Endothelial cell of umbilical vein (primary cell): ENCODE measurements around the gene KIF19. TPM values are rescaled to one million over a fixed set of nuclear protein-coding genes. Genes with fewer than 3 reads are reported as not detected.
A peak's percentile ranks its signal among the peaks of the same experiment; 100 is the strongest.

Source experiments
- Bru-seq: library from RNA; stranded (reverse); fragments of 400-500 nt; gene quantifications from one replicate; lab custom pipeline; 2021; lab: Mats Ljungman, UMichigan
- BruChase-seq, 2 experiments: library from RNA; stranded (reverse); fragments of 400-500 nt; gene quantifications; one replicate each; lab custom pipeline; 2021; lab: Mats Ljungman, UMichigan
- BruUV-seq: library from RNA; stranded (reverse); fragments of 400-500 nt; replicated peaks from 2 replicates; lab custom pipeline; 2021; lab: Mats Ljungman, UMichigan
- CTCF ChIA-PET: fragments of 300-600, 350-600 bp; sonication (Branson Sonifier 250); formaldehyde crosslinking; loops from one replicate; lab custom pipeline; 2021; ENCODE audit warnings: antibody characterized with exemption, inconsistent platforms; lab: Charles Lee
- POLR2A ChIA-PET: fragments of 300-600, 350-600 bp; sonication (Branson Sonifier 250); formaldehyde crosslinking; loops from one replicate; lab custom pipeline; 2021; ENCODE audit warnings: antibody characterized with exemption, inconsistent platforms; lab: Charles Lee
- DNase-seq: peaks from one replicate; pipeline ENCODE4 v3.0.0-alpha.2; 2011; ENCODE audit warnings: low read depth, low spot score
- FAIRE-seq: peaks from 2 replicates; lab custom pipeline; 2011; peaks lifted over from hg19 to GRCh38; lab: Jason Lieb, UNC
- H2AFZ ChIP-seq: 2 replicates; pipeline ENCODE4 v1.6.0; 2012; ENCODE audit warnings: low read depth, low read length, control low read depth, inconsistent platforms
- H3K27ac ChIP-seq: 2 replicates; pipeline ENCODE4 v1.5.1; 2011; ENCODE audit warnings: low read depth, mild to moderate bottlenecking, control low read depth, low read length, moderate library complexity; ENCODE audit not compliant: insufficient read depth
- H3K27me3 ChIP-seq, 2 experiments: 2 replicates each; pipeline versions ENCODE4 v1.6.0 to v1.6.1; 2011; ENCODE audit warnings: low read length in 2 of 2, mixed read lengths in 1 of 2; ENCODE audit not compliant: control insufficient read depth in 2 of 2, insufficient read depth in 2 of 2
- H3K36me3 ChIP-seq, 2 experiments: 2 replicates in 1 of 2; 3 replicates in 1 of 2; pipeline ENCODE4 v1.5.1; 2011; ENCODE audit warnings: low read length in 2 of 2, mild to moderate bottlenecking in 1 of 2, moderate library complexity in 1 of 2; ENCODE audit not compliant: control insufficient read depth in 2 of 2, insufficient read depth in 2 of 2; ENCODE audit errors: extremely low read depth in 1 of 2
- H3K4me1 ChIP-seq: 3 replicates; pipeline ENCODE4 v1.5.1; 2011; ENCODE audit warnings: mild to moderate bottlenecking, low read length; ENCODE audit not compliant: control insufficient read depth, insufficient read depth; ENCODE audit errors: extremely low read depth
- H3K4me2 ChIP-seq: 2 replicates; pipeline ENCODE4 v1.6.1; 2011; ENCODE audit warnings: low read length, control low read depth, mixed read lengths; ENCODE audit not compliant: insufficient read depth
- H3K4me3 ChIP-seq, 3 experiments: fragments of 200-600 bp in 1 of 3; sonication (generic), shearing (Covaris generic) in 1 of 3; replicated peaks in 1 of 3; 2 replicates each; pipeline ENCODE4 v1.5.1; 2011 to 2016; ENCODE audit warnings: control low read depth in 3 of 3, low read length in 3 of 3, mild to moderate bottlenecking in 2 of 3, inconsistent platforms in 1 of 3, low read depth in 1 of 3, moderate library complexity in 1 of 3; ENCODE audit not compliant: insufficient read depth in 1 of 3
- H3K79me2 ChIP-seq: 2 replicates; pipeline ENCODE4 v1.6.0; 2012; ENCODE audit warnings: low read length, inconsistent platforms; ENCODE audit not compliant: control insufficient read depth, insufficient read depth
- H3K9ac ChIP-seq: replicated peaks from 2 replicates; pipeline ENCODE3; 2011; ENCODE audit warnings: low read length, control low read depth; ENCODE audit not compliant: insufficient read depth; ENCODE audit errors: extremely low read depth
- H3K9me1 ChIP-seq: replicated peaks from 3 replicates; pipeline ENCODE4 v1.6.0; 2011; ENCODE audit warnings: mild to moderate bottlenecking, low read length; ENCODE audit not compliant: control insufficient read depth, insufficient read depth; ENCODE audit errors: extremely low read depth
- H3K9me3 ChIP-seq: replicated peaks from 2 replicates; pipeline ENCODE4 v1.5.1; 2012; ENCODE audit warnings: low read length, inconsistent platforms; ENCODE audit not compliant: control insufficient read depth, insufficient read depth
- H4K20me1 ChIP-seq: replicated peaks from 2 replicates; pipeline ENCODE3; 2011; ENCODE audit warnings: mild to moderate bottlenecking, low read length; ENCODE audit not compliant: control insufficient read depth, insufficient read depth; ENCODE audit errors: extremely low read depth
- EZH2 ChIP-seq: IDR thresholded peaks from 2 replicates; pipeline ENCODE4 v1.6.1; 2012; ENCODE audit warnings: borderline replicate concordance, low read depth, mild to moderate bottlenecking, moderate library complexity, low read length, inconsistent platforms; ENCODE audit not compliant: severe bottlenecking
- GATA2 ChIP-seq: IDR thresholded peaks from 2 replicates; pipeline ENCODE4 v1.7.0; 2011; ENCODE audit warnings: low read depth, mild to moderate bottlenecking, moderate library complexity, mixed read lengths, low read length; ENCODE audit not compliant: insufficient read length, insufficient read depth
- dilution Hi-C: fragments of 300-500 bp; cut with MboI; formaldehyde crosslinking; loops from one replicate; pipeline ENCODE4 v1.15.0; 2019; ENCODE audit warnings: low sequenced_read_pairs; ENCODE audit not compliant: extremely low pct_ligation_motif_present
- intact Hi-C: fragments of 100-400 bp; cut with micrococcal nuclease; formaldehyde crosslinking; loops from one replicate; pipeline ENCODE4 v1.10.0; 2022
- long read RNA-seq: library from polyadenylated mRNA; stranded (forward); transcript quantifications from one replicate; pipeline ENCODE4 v2.0.0, GENCODE V29; 2021
- polyA minus RNA-seq, 3 experiments: library from RNA; depleted of rRNA, polyadenylated mRNA; stranded (reverse); fragments of >200 nt; gene quantifications; 1 replicate in 1 of 3; 2 replicates in 2 of 3; pipeline ENCODE4 v1.2.3, GENCODE V29; 2011
- polyA plus RNA-seq, 4 experiments: library from polyadenylated mRNA; depleted of rRNA in 3 of 4; stranded (reverse) in 3 of 4; unstranded in 1 of 4; fragments of >200 nt; gene quantifications; 2 replicates each; pipeline versions ENCODE4 v1.2.1 to v1.2.3, GENCODE V29; 2011 to 2012; ENCODE audit warnings: missing spikeins in 1 of 4
- total RNA-seq: library from RNA; stranded (reverse); gene quantifications from 2 replicates; pipeline ENCODE4 v1.2.3, GENCODE V29; 2021

Gene KIF19, protein sequence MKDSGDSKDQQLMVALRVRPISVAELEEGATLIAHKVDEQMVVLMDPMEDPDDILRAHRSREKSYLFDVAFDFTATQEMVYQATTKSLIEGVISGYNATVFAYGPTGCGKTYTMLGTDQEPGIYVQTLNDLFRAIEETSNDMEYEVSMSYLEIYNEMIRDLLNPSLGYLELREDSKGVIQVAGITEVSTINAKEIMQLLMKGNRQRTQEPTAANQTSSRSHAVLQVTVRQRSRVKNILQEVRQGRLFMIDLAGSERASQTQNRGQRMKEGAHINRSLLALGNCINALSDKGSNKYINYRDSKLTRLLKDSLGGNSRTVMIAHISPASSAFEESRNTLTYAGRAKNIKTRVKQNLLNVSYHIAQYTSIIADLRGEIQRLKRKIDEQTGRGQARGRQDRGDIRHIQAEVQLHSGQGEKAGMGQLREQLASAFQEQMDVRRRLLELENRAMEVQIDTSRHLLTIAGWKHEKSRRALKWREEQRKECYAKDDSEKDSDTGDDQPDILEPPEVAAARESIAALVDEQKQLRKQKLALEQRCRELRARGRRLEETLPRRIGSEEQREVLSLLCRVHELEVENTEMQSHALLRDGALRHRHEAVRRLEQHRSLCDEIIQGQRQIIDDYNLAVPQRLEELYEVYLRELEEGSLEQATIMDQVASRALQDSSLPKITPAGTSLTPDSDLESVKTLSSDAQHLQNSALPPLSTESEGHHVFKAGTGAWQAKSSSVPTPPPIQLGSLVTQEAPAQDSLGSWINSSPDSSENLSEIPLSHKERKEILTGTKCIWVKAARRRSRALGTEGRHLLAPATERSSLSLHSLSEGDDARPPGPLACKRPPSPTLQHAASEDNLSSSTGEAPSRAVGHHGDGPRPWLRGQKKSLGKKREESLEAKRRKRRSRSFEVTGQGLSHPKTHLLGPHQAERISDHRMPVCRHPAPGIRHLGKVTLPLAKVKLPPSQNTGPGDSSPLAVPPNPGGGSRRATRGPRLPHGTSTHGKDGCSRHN
- total RNA-seq (0.21 and 0.84 TPM in 2 replicates), polyA plus RNA-seq (0.10 and 0.11 TPM in 2 replicates), polyA minus RNA-seq (0.27 and 0.38 TPM in 2 replicates), Bru-seq, nascent RNA (percentile 17 among the genes with signal in this experiment), BruChase-seq, experiment 1, labeled RNA remaining after a 6-hour chase (percentile 6 among the genes with signal in this experiment), BruChase-seq, experiment 2, labeled RNA remaining after a 2-hour chase (percentile 12 among the genes with signal in this experiment)
- polyA plus RNA-seq (2011; cell fraction: cytosol; rRNA removed), result 0.01 and 0.06 TPM in 2 replicates
- 0.25 and 0.48 TPM in 2 replicates for polyA plus RNA-seq (2011; cell fraction: nucleus; rRNA removed)
- 0.12 TPM in 1 of 2 replicates, not detected in the other for polyA plus RNA-seq (2012)
- polyA minus RNA-seq (2011; cell fraction: cytosol; rRNA and poly(A)+ RNA removed), result not detected
- polyA minus RNA-seq (2011; cell fraction: nucleus; rRNA and poly(A)+ RNA removed), result not detected in 2 replicates
- long read RNA-seq, result 0 reads

DNA sequence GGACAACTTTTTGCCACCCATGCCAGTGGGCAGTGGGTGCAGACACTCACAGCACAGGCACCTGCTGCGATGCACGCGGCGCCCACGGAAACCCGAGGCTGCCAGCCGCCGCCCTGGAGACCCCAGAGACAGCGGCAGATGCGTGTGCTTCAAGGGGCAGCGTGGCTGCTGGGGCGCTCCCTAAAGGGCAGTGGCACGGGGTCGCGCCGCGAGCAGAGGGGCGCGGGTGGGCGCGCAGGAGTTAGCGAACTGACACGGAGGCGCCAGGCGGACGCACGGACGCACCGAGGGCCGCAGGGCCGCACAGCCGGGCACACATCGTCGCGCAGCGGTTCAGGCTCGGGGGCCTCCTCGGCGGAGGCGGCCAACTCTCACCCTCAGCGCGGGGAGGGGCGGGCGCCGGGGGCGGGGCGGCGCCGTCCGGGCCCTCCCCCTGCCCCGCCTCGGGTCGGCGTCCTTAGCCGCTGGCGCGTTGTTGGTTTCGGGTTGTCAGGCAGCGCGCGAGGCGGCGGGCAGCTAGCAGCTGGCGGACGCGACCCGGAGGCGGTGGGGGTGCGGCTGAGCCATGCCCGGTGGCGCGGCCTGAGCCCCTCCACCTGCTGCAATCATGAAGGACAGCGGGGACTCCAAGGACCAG is at the start of gene KIF19:
TSS of gene KIF19 (plus strand) at position 484 of the 637 bp plus-strand sequence. CDS start at position 608, 124 bp downstream.
- Histone ChIP-seq H3K4me3 (no peak within 1 kb of the TSS), H3K9me1 (no peaks in the 10 kb centered on the region)

More for the DNA sequence above, at the start of gene KIF19:
- no peaks in the 10 kb centered on the region for H3K36me3 ChIP-seq
- H3K4me1 ChIP-seq, result peaks cover 2% of the 10 kb centered on the region
- ChIA-PET CTCF (no interaction called here), POLR2A (interaction anchor here (0.6 kb wide), 1 partner anchor 265 kb away, joined by 3 read pairs; no protein-coding TSS in a partner anchor)
- H3K9me3 ChIP-seq, result no peaks in the 10 kb centered on the region
- H2AFZ ChIP-seq, result no peak within 1 kb of the TSS
- dilution Hi-C loops (no loop called here), intact Hi-C loops (no loop called here)
- no TSS peak for BruUV-seq
- FAIRE-seq, result no peak
- no peak within 1 kb of the TSS for H3K27ac ChIP-seq
- H4K20me1 ChIP-seq, result no peaks in the 10 kb centered on the region
- no peak for DNase-seq
- TF ChIP-seq EZH2 (peak; percentile 49), GATA2 (no peak)
- H3K79me2 ChIP-seq, result no peaks in the 10 kb centered on the region
- no peak within 1 kb of the TSS for H3K4me2 ChIP-seq
- no peak within 1 kb of the TSS for H3K9ac ChIP-seq
- H3K27me3 ChIP-seq, result peaks cover 0 to 4% of the 10 kb centered on the region in 2 experiments
